ENCODE measurements around the gene CNGA3. TPM values are rescaled to one million over a fixed set of nuclear protein-coding genes. Genes with fewer than 3 reads are reported as not detected.
"Not testable (repeated sequence)": the region's sequence is repeated elsewhere in the genome, so short reads cannot be mapped to it uniquely, and the experiment has no call there.

CNGA3 gene
- not detected for total RNA-seq

GRCh38 chr2:98346311-98347236, at the start of gene CNGA3:
Gene CNGA3 (plus strand): TSS chr2:98346456. CDS start chr2:98369976, 23,520 bp downstream.
- H3K4me1 Mint-ChIP-seq (ENCODE audit: low read depth) = peaks cover 13% of the 10 kb centered on the region
- peaks cover 3% of the 10 kb centered on the region for H3K9me3 Mint-ChIP-seq
- H3K27me3 Mint-ChIP-seq (ENCODE audit: low read depth) = peaks cover 65% of the 10 kb centered on the region
- H3K36me3 Mint-ChIP-seq (ENCODE audit: low read depth) = no peaks in the 10 kb centered on the region
- intact Hi-C loops (cut with micrococcal nuclease) = no loop called here
- DNase-seq = peak; percentile 37
- no peak within 1 kb of the TSS for H3K27ac Mint-ChIP-seq
- no peak within 1 kb of the TSS for H3K4me3 Mint-ChIP-seq
- CTCF ChIA-PET = no interaction called here

GRCh38 chr2:98297817-98298682, 48.2 kb upstream of the CNGA3 start:
- CTCF ChIA-PET = interaction anchor here (0.5 kb wide), 1 partner anchor 366 kb away, joined by 4 read pairs; no protein-coding TSS in a partner anchor
- Mint-ChIP-seq H3K36me3 (ENCODE audit: low read depth) (no peaks in the 10 kb centered on the region), H3K27me3 (ENCODE audit: low read depth) (peaks cover 12% of the 10 kb centered on the region), H3K9me3 (no peaks in the 10 kb centered on the region), H3K4me1 (ENCODE audit: low read depth) (no peaks in the 10 kb centered on the region), H3K4me3 (no peak overlapping the region), H3K27ac (no peak overlapping the region)
- no peak for DNase-seq
- intact Hi-C loops (cut with micrococcal nuclease) = loop anchor here (10.0 kb wide), 1 partner anchor 87 kb away; no protein-coding TSS in a partner anchor

GRCh38 chr2:98298683-98299164, 47.5 kb upstream of the CNGA3 start:
- Mint-ChIP-seq H3K27ac (no peak overlapping the region), H3K4me3 (no peak overlapping the region), H3K36me3 (ENCODE audit: low read depth) (no peaks in the 10 kb centered on the region), H3K27me3 (ENCODE audit: low read depth) (peaks cover 12% of the 10 kb centered on the region), H3K9me3 (no peaks in the 10 kb centered on the region), H3K4me1 (ENCODE audit: low read depth) (no peaks in the 10 kb centered on the region)
- CTCF ChIA-PET = no interaction called here
- intact Hi-C loops (cut with micrococcal nuclease) = loop anchor here (10.0 kb wide), 1 partner anchor 86 kb away; no protein-coding TSS in a partner anchor
- no peak for DNase-seq

- Mint-ChIP-seq H3K36me3 (ENCODE audit: low read depth) (no peaks in the 10 kb centered on the region), H3K9me3 (no peaks in the 10 kb centered on the region), H3K4me1 (ENCODE audit: low read depth) (no peaks in the 10 kb centered on the region), H3K4me3 (no peak overlapping the region), H3K27ac (no peak overlapping the region), H3K27me3 (ENCODE audit: low read depth) (peaks cover 11% of the 10 kb centered on the region)
- CTCF ChIA-PET = no interaction called here
- intact Hi-C loops (cut with micrococcal nuclease) = loop anchor here (10.0 kb wide), 1 partner anchor 85 kb away; no protein-coding TSS in a partner anchor
- no peak for DNase-seq
These were observed 46.9 kb upstream of the CNGA3 start for GRCh38 chr2:98299211-98299905.

GRCh38 chr2:98300141-98300874, 45.9 kb upstream of the CNGA3 start:
- Mint-ChIP-seq H3K36me3 (ENCODE audit: low read depth) (no peaks in the 10 kb centered on the region), H3K27me3 (ENCODE audit: low read depth) (peaks cover 4% of the 10 kb centered on the region), H3K4me1 (ENCODE audit: low read depth) (no peaks in the 10 kb centered on the region), H3K27ac (no peak overlapping the region), H3K9me3 (no peaks in the 10 kb centered on the region), H3K4me3 (no peak overlapping the region)
- CTCF ChIA-PET = interaction anchor here (0.7 kb wide), 1 partner anchor 13 kb away, joined by 3 read pairs; no protein-coding TSS in a partner anchor
- no peak for DNase-seq
- intact Hi-C loops (cut with micrococcal nuclease) = no loop called here

GRCh38 chr2:98301469-98301868, 44.8 kb upstream of the CNGA3 start:
- Mint-ChIP-seq H3K4me3 (no peak overlapping the region), H3K4me1 (ENCODE audit: low read depth) (no peaks in the 10 kb centered on the region), H3K36me3 (ENCODE audit: low read depth) (no peaks in the 10 kb centered on the region), H3K27me3 (ENCODE audit: low read depth) (peaks cover 3% of the 10 kb centered on the region), H3K27ac (no peak overlapping the region), H3K9me3 (no peaks in the 10 kb centered on the region)
- intact Hi-C loops (cut with micrococcal nuclease) = no loop called here
- CTCF ChIA-PET = no interaction called here
- DNase-seq = no peak

- H3K4me3 Mint-ChIP-seq; DNase-seq; H3K27me3 Mint-ChIP-seq (ENCODE audit: low read depth); H3K27ac Mint-ChIP-seq; intact Hi-C loops (cut with micrococcal nuclease); H3K4me1 Mint-ChIP-seq (ENCODE audit: low read depth); H3K36me3 Mint-ChIP-seq (ENCODE audit: low read depth); H3K9me3 Mint-ChIP-seq: not testable (repeated sequence)
- CTCF ChIA-PET = interaction anchor here (0.6 kb wide), 1 partner anchor 291 kb away, joined by 5 read pairs; no protein-coding TSS in a partner anchor
These were observed 39.0 kb upstream of the CNGA3 start for GRCh38 chr2:98307131-98307696.

GRCh38 chr2:98308068-98308467, 38.2 kb upstream of the CNGA3 start:
- no peak overlapping the region for H3K4me3 Mint-ChIP-seq
- H3K9me3 Mint-ChIP-seq = no peaks in the 10 kb centered on the region
- no peak overlapping the region for H3K27ac Mint-ChIP-seq
- no peaks in the 10 kb centered on the region for H3K36me3 Mint-ChIP-seq (ENCODE audit: low read depth)
- CTCF ChIA-PET = no interaction called here
- no peaks in the 10 kb centered on the region for H3K27me3 Mint-ChIP-seq (ENCODE audit: low read depth)
- DNase-seq = no peak
- intact Hi-C loops (cut with micrococcal nuclease) = no loop called here
- no peaks in the 10 kb centered on the region for H3K4me1 Mint-ChIP-seq (ENCODE audit: low read depth)

- no peaks in the 10 kb centered on the region for H3K4me1 Mint-ChIP-seq (ENCODE audit: low read depth)
- no peaks in the 10 kb centered on the region for H3K36me3 Mint-ChIP-seq (ENCODE audit: low read depth)
- intact Hi-C loops (cut with micrococcal nuclease) = no loop called here
- H3K9me3 Mint-ChIP-seq = no peaks in the 10 kb centered on the region
- DNase-seq = no peak
- CTCF ChIA-PET = no interaction called here
- H3K27me3 Mint-ChIP-seq (ENCODE audit: low read depth) = peaks cover 2% of the 10 kb centered on the region
- no peak overlapping the region for H3K27ac Mint-ChIP-seq
- H3K4me3 Mint-ChIP-seq = no peak overlapping the region
These were observed 37.7 kb upstream of the CNGA3 start for GRCh38 chr2:98308532-98308931.

GRCh38 chr2:98309580-98309979, 36.7 kb upstream of the CNGA3 start:
- DNase-seq = no peak
- H3K27ac Mint-ChIP-seq = no peak overlapping the region
- H3K36me3 Mint-ChIP-seq (ENCODE audit: low read depth) = no peaks in the 10 kb centered on the region
- H3K4me1 Mint-ChIP-seq (ENCODE audit: low read depth) = no peaks in the 10 kb centered on the region
- no peak overlapping the region for H3K4me3 Mint-ChIP-seq
- no peaks in the 10 kb centered on the region for H3K9me3 Mint-ChIP-seq
- intact Hi-C loops (cut with micrococcal nuclease) = no loop called here
- CTCF ChIA-PET = interaction anchor here (0.6 kb wide), 1 partner anchor 278 kb away, joined by 3 read pairs; no protein-coding TSS in a partner anchor
- peaks cover 4% of the 10 kb centered on the region for H3K27me3 Mint-ChIP-seq (ENCODE audit: low read depth)

GRCh38 chr2:98310010-98310409, 36.2 kb upstream of the CNGA3 start:
- Mint-ChIP-seq H3K27ac (no peak overlapping the region), H3K27me3 (ENCODE audit: low read depth) (peaks cover 4% of the 10 kb centered on the region), H3K4me3 (no peak overlapping the region), H3K36me3 (ENCODE audit: low read depth) (no peaks in the 10 kb centered on the region), H3K4me1 (ENCODE audit: low read depth) (no peaks in the 10 kb centered on the region), H3K9me3 (no peaks in the 10 kb centered on the region)
- DNase-seq = no peak
- intact Hi-C loops (cut with micrococcal nuclease) = no loop called here
- CTCF ChIA-PET = interaction anchor here (0.6 kb wide), 1 partner anchor 277 kb away, joined by 3 read pairs; no protein-coding TSS in a partner anchor
